Ishikawa (cell line): ENCODE results near the gene DERL3.

Source experiments
- CEBPB ChIP-seq: IDR thresholded peaks from 2 replicates; pipeline ENCODE4 v1.6.1; 2012
- CREB1 ChIP-seq: IDR thresholded peaks from 2 replicates; pipeline ENCODE4 v1.6.1; 2012; ENCODE audit warnings: low read depth
- EGR1 ChIP-seq: IDR thresholded peaks from 2 replicates; pipeline ENCODE4 v1.6.1; 2012
- EP300 ChIP-seq: IDR thresholded peaks from 2 replicates; pipeline ENCODE4 v1.6.1; 2012; ENCODE audit warnings: borderline replicate concordance
- FOXM1 ChIP-seq: IDR thresholded peaks from 2 replicates; pipeline ENCODE4 v1.6.1; 2012; ENCODE audit warnings: low read depth, borderline replicate concordance
- MAX ChIP-seq: IDR thresholded peaks from 2 replicates; pipeline ENCODE4 v1.6.1; 2012
- NFIC ChIP-seq: IDR thresholded peaks from 2 replicates; pipeline ENCODE4 v1.6.1; 2012
- RAD21 ChIP-seq: IDR thresholded peaks from 2 replicates; pipeline ENCODE4 v1.6.1; 2012; ENCODE audit warnings: low read depth
- TAF1 ChIP-seq: IDR thresholded peaks from 2 replicates; pipeline ENCODE4 v1.6.1; 2012; ENCODE audit warnings: low read depth, mild to moderate bottlenecking
- TCF12 ChIP-seq: IDR thresholded peaks from 2 replicates; pipeline ENCODE4 v1.6.1; 2012; ENCODE audit warnings: low read depth
- TEAD4 ChIP-seq: IDR thresholded peaks from 2 replicates; pipeline ENCODE4 v1.6.1; 2012
- YY1 ChIP-seq: IDR thresholded peaks from 2 replicates; pipeline ENCODE4 v1.6.1; 2012; ENCODE audit warnings: low read depth
- ZBTB7A ChIP-seq: IDR thresholded peaks from 2 replicates; pipeline ENCODE4 v1.6.1; 2012; ENCODE audit warnings: low read depth
- TF ChIP-seq, protein P1 (sequence below): IDR thresholded peaks from 2 replicates; pipeline ENCODE4 v1.6.1; 2012; ENCODE audit warnings: low read depth, mild to moderate bottlenecking
- TF ChIP-seq, protein P2 (sequence below): IDR thresholded peaks from 2 replicates; pipeline ENCODE4 v1.6.1; 2012

DERL3 gene

GRCh38 chr22:23823331-23823791, 15.4 kb downstream of the DERL3 start:
- no peak for TF ChIP-seq RAD21
- TF ChIP-seq CEBPB: no peak
- no peak for TF ChIP-seq TAF1
- TF ChIP-seq YY1: no peak
- TF ChIP-seq EGR1: no peak
- TF ChIP-seq EP300: no peak
- no peak for TF ChIP-seq CREB1
- no peak for TF ChIP-seq NFIC
- TF ChIP-seq TEAD4: no peak
- TF ChIP-seq, protein P1, sequence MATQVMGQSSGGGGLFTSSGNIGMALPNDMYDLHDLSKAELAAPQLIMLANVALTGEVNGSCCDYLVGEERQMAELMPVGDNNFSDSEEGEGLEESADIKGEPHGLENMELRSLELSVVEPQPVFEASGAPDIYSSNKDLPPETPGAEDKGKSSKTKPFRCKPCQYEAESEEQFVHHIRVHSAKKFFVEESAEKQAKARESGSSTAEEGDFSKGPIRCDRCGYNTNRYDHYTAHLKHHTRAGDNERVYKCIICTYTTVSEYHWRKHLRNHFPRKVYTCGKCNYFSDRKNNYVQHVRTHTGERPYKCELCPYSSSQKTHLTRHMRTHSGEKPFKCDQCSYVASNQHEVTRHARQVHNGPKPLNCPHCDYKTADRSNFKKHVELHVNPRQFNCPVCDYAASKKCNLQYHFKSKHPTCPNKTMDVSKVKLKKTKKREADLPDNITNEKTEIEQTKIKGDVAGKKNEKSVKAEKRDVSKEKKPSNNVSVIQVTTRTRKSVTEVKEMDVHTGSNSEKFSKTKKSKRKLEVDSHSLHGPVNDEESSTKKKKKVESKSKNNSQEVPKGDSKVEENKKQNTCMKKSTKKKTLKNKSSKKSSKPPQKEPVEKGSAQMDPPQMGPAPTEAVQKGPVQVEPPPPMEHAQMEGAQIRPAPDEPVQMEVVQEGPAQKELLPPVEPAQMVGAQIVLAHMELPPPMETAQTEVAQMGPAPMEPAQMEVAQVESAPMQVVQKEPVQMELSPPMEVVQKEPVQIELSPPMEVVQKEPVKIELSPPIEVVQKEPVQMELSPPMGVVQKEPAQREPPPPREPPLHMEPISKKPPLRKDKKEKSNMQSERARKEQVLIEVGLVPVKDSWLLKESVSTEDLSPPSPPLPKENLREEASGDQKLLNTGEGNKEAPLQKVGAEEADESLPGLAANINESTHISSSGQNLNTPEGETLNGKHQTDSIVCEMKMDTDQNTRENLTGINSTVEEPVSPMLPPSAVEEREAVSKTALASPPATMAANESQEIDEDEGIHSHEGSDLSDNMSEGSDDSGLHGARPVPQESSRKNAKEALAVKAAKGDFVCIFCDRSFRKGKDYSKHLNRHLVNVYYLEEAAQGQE: no peak
- TF ChIP-seq MAX: no peak
- no peak for TF ChIP-seq FOXM1
- no peak for TF ChIP-seq TCF12
- TF ChIP-seq ZBTB7A: no peak
- TF ChIP-seq, protein P2, sequence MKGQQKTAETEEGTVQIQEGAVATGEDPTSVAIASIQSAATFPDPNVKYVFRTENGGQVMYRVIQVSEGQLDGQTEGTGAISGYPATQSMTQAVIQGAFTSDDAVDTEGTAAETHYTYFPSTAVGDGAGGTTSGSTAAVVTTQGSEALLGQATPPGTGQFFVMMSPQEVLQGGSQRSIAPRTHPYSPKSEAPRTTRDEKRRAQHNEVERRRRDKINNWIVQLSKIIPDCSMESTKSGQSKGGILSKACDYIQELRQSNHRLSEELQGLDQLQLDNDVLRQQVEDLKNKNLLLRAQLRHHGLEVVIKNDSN: no peak

DNA sequence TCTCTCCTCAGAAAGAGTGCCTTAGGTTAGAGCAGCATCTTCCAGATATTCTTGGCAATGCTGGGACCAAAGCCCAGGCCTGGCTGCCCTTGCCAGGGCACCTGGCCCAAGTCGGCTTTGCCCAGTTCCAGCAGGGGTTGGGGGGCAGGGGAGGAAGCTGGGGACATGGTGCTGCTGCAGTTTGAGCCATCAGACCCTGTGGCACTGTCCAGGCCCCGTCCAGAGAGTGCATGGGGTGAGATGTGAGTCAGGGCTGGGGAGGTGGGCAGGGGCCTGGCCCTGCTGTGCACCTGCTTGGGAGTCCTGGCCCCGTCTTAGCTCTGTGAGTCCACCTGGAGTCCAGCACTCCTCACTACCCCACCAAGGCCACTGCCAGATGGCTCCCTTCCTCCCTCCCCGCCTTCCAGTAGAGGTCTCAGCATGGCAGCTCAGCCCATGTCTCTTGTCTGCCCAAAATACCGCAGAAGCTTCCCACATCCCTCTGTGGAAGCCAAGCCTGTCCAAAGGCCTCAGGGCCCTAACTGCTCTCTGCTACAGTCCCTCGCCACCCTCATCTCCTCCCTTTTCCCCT, 16.6 kb downstream of the DERL3 start:
- TF ChIP-seq ZBTB7A (no peak), CREB1 (no peak), CEBPB (no peak), FOXM1 (no peak), TAF1 (no peak), TEAD4 (no peak), EGR1 (no peak)

GRCh38 chr22:23820748-23821211, 18.0 kb downstream of the DERL3 start:
- TF ChIP-seq FOXM1 (no peak), EGR1 (no peak), ZBTB7A (no peak), YY1 (no peak), TEAD4 (no peak), CEBPB (no peak), TAF1 (no peak), EP300 (no peak), NFIC (no peak), MAX (no peak), CREB1 (no peak), TCF12 (no peak), RAD21 (no peak)
- TF ChIP-seq, protein P2: no peak
- TF ChIP-seq, protein P1: no peak

- no peak for TF ChIP-seq TCF12
- no peak for TF ChIP-seq MAX
- TF ChIP-seq, protein P1: no peak
- no peak for TF ChIP-seq YY1
- TF ChIP-seq EGR1: no peak
- no peak for TF ChIP-seq NFIC
These were observed 20.3 kb downstream of the DERL3 start for GRCh38 chr22:23818541-23818940.

DNA sequence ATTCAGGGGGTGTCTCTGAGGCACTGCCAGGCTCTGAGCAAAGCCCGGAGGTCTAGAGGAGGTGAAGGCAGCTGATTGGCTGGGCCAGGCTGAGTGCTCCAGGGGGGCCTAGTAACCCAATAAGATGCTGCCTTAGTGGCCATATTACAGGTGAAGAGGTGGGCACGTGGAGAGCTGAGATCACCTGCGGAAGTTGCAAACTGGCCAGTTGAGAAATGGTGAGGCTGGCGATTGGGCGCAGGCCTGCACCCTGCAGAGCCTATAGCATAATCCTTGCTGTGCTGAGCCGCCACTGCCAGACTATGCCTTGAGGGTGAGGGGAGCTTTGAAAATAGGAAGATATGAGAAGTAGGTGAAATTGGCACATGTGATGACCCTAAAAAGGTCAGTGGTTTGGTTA, 21.7 kb downstream of the DERL3 start:
- no peak for TF ChIP-seq TAF1
- no peak for TF ChIP-seq CREB1
- no peak for TF ChIP-seq EP300
- no peak for TF ChIP-seq RAD21
- no peak for TF ChIP-seq YY1
- TF ChIP-seq FOXM1: no peak
- TF ChIP-seq, protein P1: no peak
- no peak for TF ChIP-seq EGR1
- TF ChIP-seq ZBTB7A: no peak
- no peak for TF ChIP-seq MAX
- TF ChIP-seq TCF12: no peak
